Measurements from ENCODE around the gene COX6A1.
"Not testable (repeated sequence)": the region's sequence is repeated elsewhere in the genome, so short reads cannot be mapped to it uniquely, and the experiment has no call there.

COX6A1 gene

GRCh38 chr12:120466560-120467315, 28.8 kb downstream of the COX6A1 start:
- no peak for DNase-seq (ENCODE audit: low read depth, low spot score)

- no peak for DNase-seq (ENCODE audit: low read depth, low spot score)
Measured at GRCh38 chr12:120467439-120467838, 29.5 kb downstream of the COX6A1 start.

- no peak for DNase-seq (ENCODE audit: low read depth, low spot score)
Measured at GRCh38 chr12:120468325-120468820, 30.5 kb downstream of the COX6A1 start.

GRCh38 chr12:120468821-120469449, 31.0 kb downstream of the COX6A1 start:
- DNase-seq (ENCODE audit: low read depth, low spot score), result no peak

GRCh38 chr12:120469450-120470149, 31.7 kb downstream of the COX6A1 start, which contains the start of gene SRSF9:
Gene SRSF9, minus strand, starts transcription at chr12:120469748. Its CDS starts 139 bp downstream, at chr12:120469609.
- DNase-seq (ENCODE audit: low read depth, low spot score), result peak; percentile 96

GRCh38 chr12:120470150-120470784, 32.4 kb downstream of the COX6A1 start:
- DNase-seq (ENCODE audit: low read depth, low spot score), result no peak

GRCh38 chr12:120472521-120472920, 34.6 kb downstream of the COX6A1 start:
- no peak for DNase-seq (ENCODE audit: low read depth, low spot score)

GRCh38 chr12:120473807-120474615, 36.1 kb downstream of the COX6A1 start:
- no peak for DNase-seq (ENCODE audit: low read depth, low spot score)

- no peak for DNase-seq (ENCODE audit: low read depth, low spot score)
Measured at GRCh38 chr12:120474616-120474960, 36.7 kb downstream of the COX6A1 start.

- DNase-seq (ENCODE audit: low read depth, low spot score), result no peak
Measured at GRCh38 chr12:120475643-120476042, 37.7 kb downstream of the COX6A1 start.

- no peak for DNase-seq (ENCODE audit: low read depth, low spot score)
Measured at GRCh38 chr12:120479458-120479857, 41.5 kb downstream of the COX6A1 start.

GRCh38 chr12:120480211-120480610, 42.3 kb downstream of the COX6A1 start:
- DNase-seq (ENCODE audit: low read depth, low spot score), result no peak

GRCh38 chr12:120481022-120481767, 43.3 kb downstream of the COX6A1 start:
- no peak for DNase-seq (ENCODE audit: low read depth, low spot score)

GRCh38 chr12:120483621-120484020, 45.7 kb downstream of the COX6A1 start:
- no peak for DNase-seq (ENCODE audit: low read depth, low spot score)

GRCh38 chr12:120485961-120486881, 48.3 kb downstream of the COX6A1 start:
- DNase-seq (ENCODE audit: low read depth, low spot score), result no peak

GRCh38 chr12:120487552-120487951, 49.6 kb downstream of the COX6A1 start:
- not testable (repeated sequence) for DNase-seq (ENCODE audit: low read depth, low spot score)

GRCh38 chr12:120488057-120488640, 50.2 kb downstream of the COX6A1 start:
- no peak for DNase-seq (ENCODE audit: low read depth, low spot score)

GRCh38 chr12:120489018-120489417, 51.1 kb downstream of the COX6A1 start:
- DNase-seq (ENCODE audit: low read depth, low spot score), result no peak

GRCh38 chr12:120490325-120490724, 52.4 kb downstream of the COX6A1 start:
- DNase-seq (ENCODE audit: low read depth, low spot score), result no peak
